ENCODE data around the gene TCEAL4. TPM values are rescaled to one million over a fixed set of nuclear protein-coding genes. Genes with fewer than 3 reads are reported as not detected.

Gene TCEAL4
- total and polyA plus RNA-seq, 7 donors, result 54.8 to 366 (median 127) TPM

- 89 to 100% methylated on average over 1 of the region's 1 CpG for WGBS, 2 donors
- intact Hi-C loops (cut with DNase I), result no loop called here
- Histone ChIP-seq H3K4me1 (no peaks in the 10 kb centered on the region), H3K4me3 (no peak overlapping the region), H3K27me3 (no peaks in the 10 kb centered on the region), H3K9me3 (no peaks in the 10 kb centered on the region), H3K36me3 (no peaks in the 10 kb centered on the region), H3K27ac (no peak overlapping the region)
- TF ChIP-seq CTCF (IDR thresholded peaks at IDR 0.05) (no peak), POLR2A (IDR thresholded peaks at IDR 0.05) (no peak), POLR2AphosphoS5 (IDR thresholded peaks at IDR 0.05) (no peak), EP300 (IDR thresholded peaks at IDR 0.05) (no peak)
- no peak for DNase-seq
Measured at GRCh38 chrX:103614999-103615398, 29.7 kb downstream of the TCEAL4 start.

- Histone ChIP-seq H3K4me1 (no peaks in the 10 kb centered on the region), H3K36me3 (no peaks in the 10 kb centered on the region), H3K27me3 (no peaks in the 10 kb centered on the region), H3K27ac (no peak overlapping the region), H3K9me3 (no peaks in the 10 kb centered on the region), H3K4me3 (no peak overlapping the region)
- TF ChIP-seq POLR2A (IDR thresholded peaks at IDR 0.05), result no peak
- TF ChIP-seq POLR2AphosphoS5 (IDR thresholded peaks at IDR 0.05), result no peak
- no peak for TF ChIP-seq EP300 (IDR thresholded peaks at IDR 0.05)
- no peak for TF ChIP-seq CTCF (IDR thresholded peaks at IDR 0.05)
- intact Hi-C loops (cut with DNase I), result no loop called here
- DNase-seq, result no peak
Measured at GRCh38 chrX:103615781-103616371, 30.6 kb downstream of the TCEAL4 start.

- no peaks in the 10 kb centered on the region for H3K36me3 ChIP-seq
- no peak overlapping the region for H3K27ac ChIP-seq
- intact Hi-C loops (cut with DNase I), result no loop called here
- WGBS, 2 donors, result 66 to 67% methylated on average over 1 of the region's 1 CpG
- no peak for DNase-seq
- H3K27me3 ChIP-seq, result no peaks in the 10 kb centered on the region
- H3K4me1 ChIP-seq, result no peaks in the 10 kb centered on the region
- no peak for TF ChIP-seq EP300 (IDR thresholded peaks at IDR 0.05)
- TF ChIP-seq POLR2AphosphoS5 (IDR thresholded peaks at IDR 0.05), result no peak
- TF ChIP-seq POLR2A (IDR thresholded peaks at IDR 0.05), result no peak
- TF ChIP-seq CTCF (IDR thresholded peaks at IDR 0.05), result no peak
- no peaks in the 10 kb centered on the region for H3K9me3 ChIP-seq
- no peak overlapping the region for H3K4me3 ChIP-seq
Measured at GRCh38 chrX:103616676-103617186, 31.4 kb downstream of the TCEAL4 start.

- H3K4me3 ChIP-seq, result no peak overlapping the region
Measured at GRCh38 chrX:103624111-103624510, 38.8 kb downstream of the TCEAL4 start.

More at GRCh38 chrX:103624111-103624510, 38.8 kb downstream of the TCEAL4 start:
- Histone ChIP-seq H3K27ac (peak overlapping the region; percentile 63 to 95 (median 84)), H3K9me3 (no peaks in the 10 kb centered on the region), H3K27me3 (no peaks in the 10 kb centered on the region), H3K36me3 (no peaks in the 10 kb centered on the region), H3K4me1 (peaks cover 0 to 21% (median 5%) of the 10 kb centered on the region in 4 donors)
- intact Hi-C loops (cut with DNase I), result loop anchor here (10.0 kb wide), 1 partner anchor 409 kb away; the partner anchor contains the start of gene BEX4
- TF ChIP-seq POLR2AphosphoS5 (IDR thresholded peaks at IDR 0.05) (no peak), POLR2A (IDR thresholded peaks at IDR 0.05) (no peak), CTCF (IDR thresholded peaks at IDR 0.05) (no peak), EP300 (IDR thresholded peaks at IDR 0.05) (no peak)
- 87 to 92% methylated on average over 4 of the region's 4 CpGs for WGBS, 2 donors
- no peak for DNase-seq

Data from sigmoid colon (tissue), 7 donors.